ENCODE measurements around the gene SH3PXD2A. TPM values are rescaled to one million over a fixed set of nuclear protein-coding genes. Genes with fewer than 3 reads are reported as not detected.

Gene SH3PXD2A
- total RNA-seq, 2 experiments from 2014 or later: 6.5 to 7.4 TPM

DNA sequence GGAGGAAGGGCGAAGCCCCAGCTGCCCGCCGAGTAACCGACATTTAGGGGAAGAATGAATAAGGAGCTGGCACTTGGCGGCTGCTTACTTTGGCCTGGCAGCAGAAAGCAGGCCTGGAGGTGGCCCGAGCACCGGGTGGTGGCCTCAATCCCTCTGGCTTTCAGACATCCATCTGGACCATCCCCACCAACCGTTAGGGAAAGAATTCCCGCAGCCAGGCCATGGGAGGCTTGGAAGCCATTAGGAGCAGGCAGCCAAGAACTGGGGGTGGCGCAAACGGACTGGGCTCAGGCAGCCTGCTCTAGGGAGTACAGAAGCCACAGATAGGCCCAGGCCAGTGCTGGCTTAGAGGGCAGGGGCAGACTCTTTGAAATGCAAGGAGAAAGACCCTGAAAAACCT is 229.2 kb downstream of the SH3PXD2A start:
- Mint-ChIP-seq H3K27ac (no peak overlapping the region), H3K9me3 (no peaks in the 10 kb centered on the region), H3K36me3 (ENCODE audit: low read depth) (no peaks in the 10 kb centered on the region), H3K4me1 (ENCODE audit: low read depth) (no peaks in the 10 kb centered on the region), H3K4me3 (no peak overlapping the region), H3K27me3 (no peaks in the 10 kb centered on the region)
- CTCF ChIA-PET: interaction anchor here (1.1 kb wide), 1 partner anchor 33 kb away, joined by 5 read pairs; no protein-coding TSS in a partner anchor
- DNase-seq (no peak), ATAC-seq (no peak)
- POLR2A ChIA-PET: interaction anchor here (0.6 kb wide), 2 partner anchors 48 to 129 kb away, joined by 3 read pairs; no protein-coding TSS in a partner anchor
- intact Hi-C loops (cut with micrococcal nuclease): no loop called here
- TF ChIP-seq, protein P1, sequence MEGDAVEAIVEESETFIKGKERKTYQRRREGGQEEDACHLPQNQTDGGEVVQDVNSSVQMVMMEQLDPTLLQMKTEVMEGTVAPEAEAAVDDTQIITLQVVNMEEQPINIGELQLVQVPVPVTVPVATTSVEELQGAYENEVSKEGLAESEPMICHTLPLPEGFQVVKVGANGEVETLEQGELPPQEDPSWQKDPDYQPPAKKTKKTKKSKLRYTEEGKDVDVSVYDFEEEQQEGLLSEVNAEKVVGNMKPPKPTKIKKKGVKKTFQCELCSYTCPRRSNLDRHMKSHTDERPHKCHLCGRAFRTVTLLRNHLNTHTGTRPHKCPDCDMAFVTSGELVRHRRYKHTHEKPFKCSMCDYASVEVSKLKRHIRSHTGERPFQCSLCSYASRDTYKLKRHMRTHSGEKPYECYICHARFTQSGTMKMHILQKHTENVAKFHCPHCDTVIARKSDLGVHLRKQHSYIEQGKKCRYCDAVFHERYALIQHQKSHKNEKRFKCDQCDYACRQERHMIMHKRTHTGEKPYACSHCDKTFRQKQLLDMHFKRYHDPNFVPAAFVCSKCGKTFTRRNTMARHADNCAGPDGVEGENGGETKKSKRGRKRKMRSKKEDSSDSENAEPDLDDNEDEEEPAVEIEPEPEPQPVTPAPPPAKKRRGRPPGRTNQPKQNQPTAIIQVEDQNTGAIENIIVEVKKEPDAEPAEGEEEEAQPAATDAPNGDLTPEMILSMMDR (IDR thresholded peaks at IDR 0.05): no peak

DNA sequence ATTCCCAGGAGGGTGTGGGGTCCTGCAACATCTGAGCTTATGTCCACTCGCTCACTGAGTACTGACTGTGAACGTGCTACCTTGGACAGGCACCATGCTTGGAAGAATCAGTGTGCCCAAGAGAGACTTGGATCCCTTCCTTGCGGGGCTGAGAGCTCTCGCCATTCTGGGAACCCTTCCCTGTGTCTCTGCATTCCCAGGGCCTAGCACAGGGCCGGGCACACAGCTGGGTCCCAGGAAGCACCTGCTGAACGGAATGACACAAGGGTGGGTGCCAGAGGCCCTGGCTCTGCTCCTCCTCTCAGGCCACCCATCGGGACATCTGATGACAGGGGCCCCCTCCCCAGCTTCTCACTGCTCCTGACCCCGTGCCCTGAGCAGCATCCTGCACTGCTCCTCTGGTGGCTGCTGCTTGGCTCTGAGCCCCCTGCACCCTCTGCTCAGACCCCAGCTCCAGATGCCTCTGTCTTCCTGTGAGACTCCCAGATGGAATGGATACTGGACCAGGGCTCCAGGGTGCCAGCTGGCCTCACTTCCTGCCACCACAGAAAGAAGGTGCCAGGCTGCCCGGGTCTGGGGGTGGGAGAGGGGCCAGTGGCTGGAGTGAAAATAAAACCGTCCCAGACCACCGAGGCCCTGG is 232.3 kb downstream of the SH3PXD2A start:
- ATAC-seq (no peak), DNase-seq (no peak)
- H3K27ac Mint-ChIP-seq: no peak overlapping the region
- H3K27me3 Mint-ChIP-seq: no peaks in the 10 kb centered on the region
- TF ChIP-seq, protein P1 (IDR thresholded peaks at IDR 0.05): no peak
- intact Hi-C loops (cut with micrococcal nuclease): no loop called here
- H3K9me3 Mint-ChIP-seq: no peaks in the 10 kb centered on the region
- ChIA-PET CTCF (interaction anchor here (1.5 kb wide), 1 partner anchor 63 kb away, joined by 4 read pairs; no protein-coding TSS in a partner anchor), POLR2A (no interaction called here)
- H3K4me3 Mint-ChIP-seq: no peak overlapping the region
- H3K4me1 Mint-ChIP-seq (ENCODE audit: low read depth): no peaks in the 10 kb centered on the region
- H3K36me3 Mint-ChIP-seq (ENCODE audit: low read depth): no peaks in the 10 kb centered on the region

DNA sequence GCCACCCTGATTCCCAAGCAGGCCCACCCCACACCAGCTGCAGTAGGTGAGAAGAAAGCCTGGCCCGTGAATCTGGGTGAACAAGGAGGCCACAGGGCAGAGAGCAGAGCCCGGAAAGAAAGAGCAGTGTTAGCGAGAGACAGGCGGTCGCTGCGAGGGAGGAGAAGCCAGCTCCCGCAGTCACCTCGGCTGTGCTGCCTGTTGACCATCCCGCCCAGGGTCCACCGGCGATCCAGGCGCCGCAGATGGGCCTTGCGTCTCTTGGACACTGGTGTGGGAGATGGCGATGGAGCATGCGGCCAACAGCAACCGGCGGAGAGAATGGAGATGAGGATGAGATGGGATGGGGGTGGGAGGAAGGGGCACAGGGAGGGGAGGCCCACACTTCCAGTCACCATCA is 233.1 kb downstream of the SH3PXD2A start:
- CTCF ChIA-PET: interaction anchor here (1.5 kb wide), 1 partner anchor 64 kb away, joined by 4 read pairs; no protein-coding TSS in a partner anchor
- POLR2A ChIA-PET: no interaction called here
- H3K27me3 Mint-ChIP-seq: no peaks in the 10 kb centered on the region
- ATAC-seq (no peak), DNase-seq (no peak)
- no peak overlapping the region for H3K4me3 Mint-ChIP-seq
- no peaks in the 10 kb centered on the region for H3K9me3 Mint-ChIP-seq
- no peaks in the 10 kb centered on the region for H3K4me1 Mint-ChIP-seq (ENCODE audit: low read depth)
- TF ChIP-seq, protein P1 (IDR thresholded peaks at IDR 0.05): no peak
- no peaks in the 10 kb centered on the region for H3K36me3 Mint-ChIP-seq (ENCODE audit: low read depth)
- H3K27ac Mint-ChIP-seq: no peak overlapping the region
- intact Hi-C loops (cut with micrococcal nuclease): no loop called here

DNA sequence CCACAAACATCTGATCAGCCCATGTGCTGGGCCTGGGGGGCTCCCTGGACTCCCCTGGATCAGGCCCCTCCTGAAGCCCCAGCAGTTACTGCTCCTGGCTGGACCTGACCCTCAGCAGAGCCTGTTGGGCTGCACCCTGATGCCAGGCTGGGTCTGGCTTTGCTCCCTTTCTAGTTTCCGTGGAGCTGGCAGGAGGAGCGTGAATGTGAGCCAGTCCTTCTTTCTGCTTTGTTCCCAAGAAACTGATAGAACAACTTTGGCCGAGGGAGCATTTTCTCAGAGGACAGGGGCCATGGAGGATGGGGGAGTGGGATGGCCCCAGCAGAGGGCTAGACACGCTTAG is 233.6 kb downstream of the SH3PXD2A start:
- CTCF ChIA-PET: interaction anchor here (1.5 kb wide), 1 partner anchor 64 kb away, joined by 4 read pairs; no protein-coding TSS in a partner anchor
- H3K27me3 Mint-ChIP-seq: no peaks in the 10 kb centered on the region
- DNase-seq (no peak), ATAC-seq (no peak)
- H3K9me3 Mint-ChIP-seq: no peaks in the 10 kb centered on the region
- POLR2A ChIA-PET: no interaction called here
- H3K4me3 Mint-ChIP-seq: no peak overlapping the region
- no peaks in the 10 kb centered on the region for H3K4me1 Mint-ChIP-seq (ENCODE audit: low read depth)
- intact Hi-C loops (cut with micrococcal nuclease): no loop called here
- H3K27ac Mint-ChIP-seq: no peak overlapping the region
- TF ChIP-seq, protein P1 (IDR thresholded peaks at IDR 0.05): no peak
- H3K36me3 Mint-ChIP-seq (ENCODE audit: low read depth): no peaks in the 10 kb centered on the region

DNA sequence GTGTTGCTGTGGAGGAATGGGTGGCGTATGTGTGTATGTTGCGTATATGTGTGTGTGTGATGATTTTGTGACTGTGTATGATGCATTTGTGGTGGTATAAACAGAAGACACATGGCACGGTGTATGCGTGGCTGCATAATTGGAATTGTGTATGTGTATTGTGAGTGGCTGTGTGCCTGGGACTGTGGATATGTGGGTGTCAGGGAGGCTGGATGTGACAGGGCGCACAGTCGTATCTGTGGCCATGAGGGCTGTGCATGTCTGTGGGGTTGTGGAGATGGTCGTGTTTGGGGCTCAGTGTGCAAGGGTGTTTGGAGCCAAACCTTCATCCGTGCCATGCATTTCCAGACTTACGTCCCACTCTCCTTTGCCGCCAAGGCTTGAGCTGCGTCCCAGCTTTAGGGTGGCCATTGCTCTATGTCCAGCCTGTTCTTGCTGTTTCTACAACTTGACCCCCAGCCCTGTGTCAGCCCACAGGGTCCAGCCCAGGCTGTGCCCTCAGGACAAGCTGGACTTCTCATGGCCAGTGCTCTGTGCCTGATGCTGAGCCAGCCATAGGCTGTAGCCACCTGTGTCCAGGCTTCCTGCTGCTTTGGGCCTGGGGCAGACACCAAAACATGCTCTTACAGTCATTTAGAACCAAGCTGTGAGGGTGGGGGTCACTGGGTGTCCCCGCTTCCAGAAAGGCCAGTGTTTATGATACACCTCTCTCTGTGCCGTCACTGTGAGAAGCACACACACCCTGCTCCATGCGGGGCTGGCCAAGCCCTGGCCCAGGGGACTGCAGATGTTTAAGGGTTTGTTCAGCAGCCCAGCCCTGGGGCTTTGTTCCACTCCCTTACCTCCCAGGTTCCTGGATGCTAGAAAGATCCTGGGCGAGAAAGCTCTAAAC is 234.2 kb downstream of the SH3PXD2A start:
- no peak for ATAC-seq
- intact Hi-C loops (cut with micrococcal nuclease): no loop called here
- TF ChIP-seq, protein P1 (IDR thresholded peaks at IDR 0.05): no peak
- Mint-ChIP-seq H3K9me3 (no peaks in the 10 kb centered on the region), H3K27me3 (no peaks in the 10 kb centered on the region), H3K27ac (no peak overlapping the region), H3K4me3 (no peak overlapping the region), H3K4me1 (ENCODE audit: low read depth) (no peaks in the 10 kb centered on the region), H3K36me3 (ENCODE audit: low read depth) (no peaks in the 10 kb centered on the region)
- CTCF ChIA-PET: no interaction called here
- no peak for DNase-seq
- POLR2A ChIA-PET: no interaction called here

Data from activated CD8-positive, alpha-beta T cell treated with anti-CD3 and anti-CD28 coated beads for 36 hours (primary cell).